HEK293 (cell line): ENCODE data around the gene THSD4.

Experiments used
- BCL11A ChIP-seq: fragments of 450-650 bp; formaldehyde crosslinking; IDR thresholded peaks from 2 replicates; pipeline ENCODE4 v1.5.1; 2016; ENCODE audit warnings: low read depth, missing biosample characterization, missing genetic modification characterization
- GLI4 ChIP-seq: fragments of 450-650 bp; formaldehyde crosslinking; IDR thresholded peaks from 2 replicates; pipeline ENCODE4 v1.5.1; 2016; ENCODE audit warnings: missing biosample characterization, missing genetic modification characterization
- KLF16 ChIP-seq: fragments of 450-650 bp; formaldehyde crosslinking; IDR thresholded peaks from 2 replicates; pipeline ENCODE4 v1.5.1; 2017; ENCODE audit warnings: missing biosample characterization, missing genetic modification characterization
- KLF9 ChIP-seq: fragments of 450-650 bp; formaldehyde crosslinking; IDR thresholded peaks from 2 replicates; pipeline ENCODE4 v1.5.1; 2016; ENCODE audit warnings: missing biosample characterization, missing genetic modification characterization, low read depth
- MEIS1 ChIP-seq: sonication (generic); formaldehyde crosslinking; IDR thresholded peaks from 2 replicates; pipeline ENCODE4 v1.8.1; 2022; ENCODE audit warnings: missing genetic modification reagents, mild to moderate bottlenecking, borderline replicate concordance
- MYNN ChIP-seq: fragments of 450-650 bp; formaldehyde crosslinking; IDR thresholded peaks from 2 replicates; pipeline ENCODE4 v1.5.1; 2016; ENCODE audit warnings: missing biosample characterization, missing genetic modification characterization, borderline replicate concordance
- PBX3 ChIP-seq: sonication (generic); formaldehyde crosslinking; IDR thresholded peaks from 2 replicates; pipeline ENCODE4 v1.8.1; 2022; ENCODE audit warnings: mild to moderate bottlenecking, moderate library complexity, missing genetic modification reagents
- PRDM1 ChIP-seq: fragments of 450-650 bp; formaldehyde crosslinking; IDR thresholded peaks from 2 replicates; pipeline ENCODE4; 2016; ENCODE audit warnings: missing biosample characterization, missing genetic modification characterization
- REPIN1 ChIP-seq: fragments of 450-650 bp; formaldehyde crosslinking; IDR thresholded peaks from 2 replicates; pipeline ENCODE4 v1.5.1; 2017; ENCODE audit warnings: missing biosample characterization, missing genetic modification characterization, low read depth
- REST ChIP-seq: fragments of 450-650 bp; formaldehyde crosslinking; IDR thresholded peaks from 2 replicates; pipeline ENCODE4 v1.5.1; 2016; ENCODE audit warnings: missing biosample characterization, missing genetic modification characterization
- ZBTB7A ChIP-seq: fragments of 450-650 bp; formaldehyde crosslinking; IDR thresholded peaks from 2 replicates; pipeline ENCODE4 v1.5.1; 2016; ENCODE audit warnings: low read depth, missing biosample characterization, missing genetic modification characterization
- ZNF138 ChIP-seq: fragments of 450-650 bp; formaldehyde crosslinking; IDR thresholded peaks from 2 replicates; pipeline ENCODE4 v1.5.1; 2016; ENCODE audit warnings: missing biosample characterization, missing genetic modification characterization, borderline replicate concordance
- ZNF223 ChIP-seq: fragments of 450-650 bp; formaldehyde crosslinking; IDR thresholded peaks from 2 replicates; pipeline ENCODE4 v1.5.1; 2016; ENCODE audit warnings: missing biosample characterization, missing genetic modification characterization
- ZNF311 ChIP-seq: fragments of 450-650 bp; formaldehyde crosslinking; IDR thresholded peaks from 2 replicates; pipeline ENCODE4 v1.5.1; 2017; ENCODE audit warnings: missing biosample characterization, missing genetic modification characterization, borderline replicate concordance
- ZNF350 ChIP-seq: fragments of 450-650 bp; formaldehyde crosslinking; IDR thresholded peaks from 2 replicates; pipeline ENCODE4 v1.5.0; 2017; ENCODE audit warnings: missing biosample characterization, mild to moderate bottlenecking, missing genetic modification characterization
- ZNF501 ChIP-seq: fragments of 450-650 bp; formaldehyde crosslinking; IDR thresholded peaks from 2 replicates; pipeline ENCODE4 v1.5.1; 2016; ENCODE audit warnings: missing biosample characterization, missing genetic modification characterization
- ZNF624 ChIP-seq: fragments of 450-650 bp; formaldehyde crosslinking; IDR thresholded peaks from 2 replicates; pipeline ENCODE4 v1.5.1; 2017; ENCODE audit warnings: missing biosample characterization, missing genetic modification characterization
- ZNF629 ChIP-seq: fragments of 450-650 bp; formaldehyde crosslinking; IDR thresholded peaks from 2 replicates; pipeline ENCODE4 v1.5.1; 2017; ENCODE audit warnings: missing biosample characterization, missing genetic modification characterization
- ZNF658 ChIP-seq: fragments of 450-650 bp; formaldehyde crosslinking; IDR thresholded peaks from 2 replicates; pipeline ENCODE4; 2016; ENCODE audit warnings: missing biosample characterization, missing genetic modification characterization
- ZNF692 ChIP-seq: fragments of 450-650 bp; formaldehyde crosslinking; IDR thresholded peaks from 2 replicates; pipeline ENCODE4 v1.5.1; 2016; ENCODE audit warnings: missing biosample characterization, missing genetic modification characterization
- ZNF701 ChIP-seq: fragments of 450-650 bp; formaldehyde crosslinking; IDR thresholded peaks from 2 replicates; pipeline ENCODE4 v1.5.1; 2016; ENCODE audit warnings: missing biosample characterization, missing genetic modification characterization
- ZNF707 ChIP-seq: fragments of 450-650 bp; formaldehyde crosslinking; IDR thresholded peaks from 2 replicates; pipeline ENCODE4 v1.5.1; 2016; ENCODE audit warnings: missing biosample characterization, missing genetic modification characterization
- ZNF768 ChIP-seq: fragments of 450-650 bp; formaldehyde crosslinking; IDR thresholded peaks from 2 replicates; pipeline ENCODE4 v1.5.1; 2018; ENCODE audit warnings: missing biosample characterization, mild to moderate bottlenecking, missing genetic modification characterization
- ZNF785 ChIP-seq: fragments of 450-650 bp; formaldehyde crosslinking; IDR thresholded peaks from 2 replicates; pipeline ENCODE4 v1.5.1; 2016; ENCODE audit warnings: missing biosample characterization, missing genetic modification characterization
- ZNF837 ChIP-seq: fragments of 450-650 bp; formaldehyde crosslinking; IDR thresholded peaks from 2 replicates; pipeline ENCODE4 v1.5.1; 2016; ENCODE audit warnings: missing biosample characterization, missing genetic modification characterization
- ZSCAN16 ChIP-seq: fragments of 450-650 bp; formaldehyde crosslinking; IDR thresholded peaks from 2 replicates; pipeline ENCODE4 v1.5.1; 2016; ENCODE audit warnings: missing biosample characterization, missing genetic modification characterization
- ZSCAN5A ChIP-seq: fragments of 450-650 bp; formaldehyde crosslinking; IDR thresholded peaks from 2 replicates; pipeline ENCODE4 v1.5.1; 2016; ENCODE audit warnings: missing biosample characterization, missing genetic modification characterization
- TF ChIP-seq, protein P1 (sequence below): fragments of 450-650 bp; formaldehyde crosslinking; IDR thresholded peaks from 2 replicates; pipeline ENCODE4 v1.5.1; 2016; ENCODE audit warnings: missing biosample characterization, missing genetic modification characterization
- TF ChIP-seq, protein P2 (sequence below): fragments of 450-650 bp; formaldehyde crosslinking; IDR thresholded peaks from 2 replicates; pipeline ENCODE4 v1.5.1; 2016; ENCODE audit warnings: missing biosample characterization, missing genetic modification characterization
- TF ChIP-seq, protein P3 (sequence below): fragments of 450-650 bp; formaldehyde crosslinking; optimal IDR thresholded peaks from 2 replicates; pipeline ENCODE3; 2016; ENCODE audit warnings: missing biosample characterization, mild to moderate bottlenecking, missing genetic modification characterization

The THSD4 gene

GRCh38 chr15:71357321-71357732 is 242.1 kb downstream of the THSD4 start (continued):
- TF ChIP-seq PBX3 (CRISPR knock-in tag) (no peak), ZNF837 (tag by site-specific recombination) (no peak), ZNF707 (tag by site-specific recombination) (no peak), ZNF658 (tag by site-specific recombination) (no peak), KLF9 (tag by site-specific recombination) (no peak), ZSCAN5A (tag by site-specific recombination) (no peak), ZSCAN16 (tag by site-specific recombination) (no peak), ZNF692 (peak; percentile 37; the same call in 1 of the 2 replicates), REST (tag by site-specific recombination) (no peak), MYNN (no peak), ZBTB7A (no peak), ZNF768 (tag by site-specific recombination) (no peak), BCL11A (tag by site-specific recombination) (no peak), ZNF701 (no peak), ZNF629 (no peak), ZNF350 (no peak), GLI4 (tag by site-specific recombination) (no peak), ZNF223 (tag by site-specific recombination) (no peak), ZNF624 (tag by site-specific recombination) (no peak), ZNF311 (tag by site-specific recombination) (no peak), ZNF501 (tag by site-specific recombination) (no peak), PRDM1 (tag by site-specific recombination) (peak; percentile 45; the same call in 1 of the 2 replicates), ZNF785 (tag by site-specific recombination) (no peak), MEIS1 (CRISPR knock-in tag) (no peak), ZNF138 (tag by site-specific recombination) (no peak), KLF16 (tag by site-specific recombination) (peak; percentile 72; the same call in 1 of the 2 replicates), REPIN1 (tag by site-specific recombination) (no peak)
- TF ChIP-seq, protein P1, sequence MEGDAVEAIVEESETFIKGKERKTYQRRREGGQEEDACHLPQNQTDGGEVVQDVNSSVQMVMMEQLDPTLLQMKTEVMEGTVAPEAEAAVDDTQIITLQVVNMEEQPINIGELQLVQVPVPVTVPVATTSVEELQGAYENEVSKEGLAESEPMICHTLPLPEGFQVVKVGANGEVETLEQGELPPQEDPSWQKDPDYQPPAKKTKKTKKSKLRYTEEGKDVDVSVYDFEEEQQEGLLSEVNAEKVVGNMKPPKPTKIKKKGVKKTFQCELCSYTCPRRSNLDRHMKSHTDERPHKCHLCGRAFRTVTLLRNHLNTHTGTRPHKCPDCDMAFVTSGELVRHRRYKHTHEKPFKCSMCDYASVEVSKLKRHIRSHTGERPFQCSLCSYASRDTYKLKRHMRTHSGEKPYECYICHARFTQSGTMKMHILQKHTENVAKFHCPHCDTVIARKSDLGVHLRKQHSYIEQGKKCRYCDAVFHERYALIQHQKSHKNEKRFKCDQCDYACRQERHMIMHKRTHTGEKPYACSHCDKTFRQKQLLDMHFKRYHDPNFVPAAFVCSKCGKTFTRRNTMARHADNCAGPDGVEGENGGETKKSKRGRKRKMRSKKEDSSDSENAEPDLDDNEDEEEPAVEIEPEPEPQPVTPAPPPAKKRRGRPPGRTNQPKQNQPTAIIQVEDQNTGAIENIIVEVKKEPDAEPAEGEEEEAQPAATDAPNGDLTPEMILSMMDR: no peak
- TF ChIP-seq, protein P2, sequence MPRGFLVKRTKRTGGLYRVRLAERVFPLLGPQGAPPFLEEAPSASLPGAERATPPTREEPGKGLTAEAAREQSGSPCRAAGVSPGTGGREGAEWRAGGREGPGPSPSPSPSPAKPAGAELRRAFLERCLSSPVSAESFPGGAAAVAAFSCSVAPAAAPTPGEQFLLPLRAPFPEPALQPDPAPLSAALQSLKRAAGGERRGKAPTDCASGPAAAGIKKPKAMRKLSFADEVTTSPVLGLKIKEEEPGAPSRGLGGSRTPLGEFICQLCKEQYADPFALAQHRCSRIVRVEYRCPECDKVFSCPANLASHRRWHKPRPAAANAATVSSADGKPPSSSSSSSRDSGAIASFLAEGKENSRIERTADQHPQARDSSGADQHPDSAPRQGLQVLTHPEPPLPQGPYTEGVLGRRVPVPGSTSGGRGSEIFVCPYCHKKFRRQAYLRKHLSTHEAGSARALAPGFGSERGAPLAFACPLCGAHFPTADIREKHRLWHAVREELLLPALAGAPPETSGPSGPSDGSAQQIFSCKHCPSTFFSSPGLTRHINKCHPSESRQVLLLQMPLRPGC (tag by site-specific recombination): no peak
- TF ChIP-seq, protein P3, sequence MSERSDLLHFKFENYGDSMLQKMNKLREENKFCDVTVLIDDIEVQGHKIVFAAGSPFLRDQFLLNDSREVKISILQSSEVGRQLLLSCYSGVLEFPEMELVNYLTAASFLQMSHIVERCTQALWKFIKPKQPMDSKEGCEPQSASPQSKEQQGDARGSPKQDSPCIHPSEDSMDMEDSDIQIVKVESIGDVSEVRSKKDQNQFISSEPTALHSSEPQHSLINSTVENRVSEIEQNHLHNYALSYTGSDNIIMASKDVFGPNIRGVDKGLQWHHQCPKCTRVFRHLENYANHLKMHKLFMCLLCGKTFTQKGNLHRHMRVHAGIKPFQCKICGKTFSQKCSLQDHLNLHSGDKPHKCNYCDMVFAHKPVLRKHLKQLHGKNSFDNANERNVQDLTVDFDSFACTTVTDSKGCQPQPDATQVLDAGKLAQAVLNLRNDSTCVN (tag by site-specific recombination): no peak
